H1 (cell line): ENCODE results near the gene DENND2A. TPM values are rescaled to one million over a fixed set of nuclear protein-coding genes. Genes with fewer than 3 reads are reported as not detected.

Experiments
- CTCF ChIA-PET: fragments of 300-600 bp; sonication (Branson Sonifier 250); formaldehyde crosslinking; loops from one replicate; lab custom pipeline; 2021; ENCODE audit not compliant: partially characterized antibody; lab: Charles Lee
- POLR2A ChIA-PET: fragments of 300-600 bp; sonication (Branson Sonifier 250); formaldehyde crosslinking; loops from one replicate; lab custom pipeline; 2021; ENCODE audit warnings: inconsistent platforms; ENCODE audit not compliant: partially characterized antibody; lab: Charles Lee
- DNase-seq, 2 experiments: peaks; one replicate each; pipeline versions ENCODE4 v3.0.0 to v3.0.0-alpha.2; 2010 to 2022; ENCODE audit warnings: low spot score in 2 of 2, low read depth in 1 of 2, mixed read lengths in 1 of 2
- FAIRE-seq: peaks from 2 replicates; lab custom pipeline; 2011; peaks lifted over from hg19 to GRCh38; lab: Jason Lieb, UNC
- H2AFZ ChIP-seq: 2 replicates; pipeline ENCODE4 v1.8.1; 2012; ENCODE audit warnings: low read length, inconsistent platforms
- H2AK5ac ChIP-seq: 2 replicates; pipeline ENCODE4 v1.6.1; 2013; ENCODE audit warnings: low read depth, low read length
- H2BK120ac ChIP-seq: replicated peaks from 2 replicates; pipeline ENCODE3; 2013; ENCODE audit warnings: low read depth, low read length, inconsistent platforms
- H2BK12ac ChIP-seq: 2 replicates; pipeline ENCODE4 v1.6.1; 2013; ENCODE audit warnings: low read depth, low read length
- H2BK15ac ChIP-seq: 2 replicates; pipeline ENCODE4 v1.6.1; 2013; ENCODE audit warnings: low read length
- H2BK20ac ChIP-seq: 2 replicates; pipeline ENCODE4 v1.6.1; 2013; ENCODE audit warnings: low read length
- H2BK5ac ChIP-seq: 2 replicates; pipeline ENCODE4 v1.6.1; 2013; ENCODE audit warnings: low read depth, low read length
- H3K14ac ChIP-seq: 2 replicates; pipeline ENCODE4 v1.6.1; 2013; ENCODE audit warnings: inconsistent platforms; ENCODE audit not compliant: insufficient read length
- H3K18ac ChIP-seq: 2 replicates; pipeline ENCODE4 v1.6.1; 2013; ENCODE audit warnings: low read length; ENCODE audit errors: extremely low read depth
- H3K23ac ChIP-seq: 2 replicates; pipeline ENCODE4 v1.6.1; 2013; ENCODE audit warnings: inconsistent platforms; ENCODE audit not compliant: insufficient read length
- H3K23me2 ChIP-seq: 2 replicates; pipeline ENCODE4 v1.6.1; 2013; ENCODE audit warnings: low read depth, low read length
- H3K27ac ChIP-seq: 2 replicates; pipeline ENCODE4 v1.6.1; 2011; ENCODE audit warnings: low read depth, low read length, inconsistent platforms
- H3K27me3 ChIP-seq, 4 experiments: replicated peaks in 1 of 4; 1 replicate in 1 of 4; 2 replicates in 3 of 4; pipeline versions ENCODE4 v1.6.1 to v1.8.1; 2011 to 2013; ENCODE audit warnings: low read length in 3 of 4, mild to moderate bottlenecking in 3 of 4, inconsistent platforms in 2 of 4, mixed read lengths in 2 of 4, moderate library complexity in 1 of 4; ENCODE audit not compliant: control insufficient read depth in 3 of 4, insufficient read depth in 3 of 4; ENCODE audit errors: extremely low read depth in 1 of 4
- H3K36me3 ChIP-seq, 4 experiments: 2 replicates each; pipeline versions ENCODE4 v1.6.1 to v1.8.1; 2011 to 2013; ENCODE audit warnings: mild to moderate bottlenecking in 4 of 4, low read length in 3 of 4, moderate library complexity in 2 of 4, control low read depth in 1 of 4, inconsistent platforms in 1 of 4; ENCODE audit not compliant: insufficient read depth in 4 of 4, control insufficient read depth in 2 of 4
- H3K4ac ChIP-seq: replicated peaks from 2 replicates; pipeline ENCODE3; 2013; ENCODE audit warnings: low read length, low read depth, mixed read lengths, inconsistent platforms; ENCODE audit not compliant: insufficient read length
- H3K4me1 ChIP-seq, 4 experiments: replicated peaks in 1 of 4; 1 replicate in 1 of 4; 2 replicates in 3 of 4; pipeline versions ENCODE4 v1.6.1 to v1.8.1; 2011 to 2013; ENCODE audit warnings: low read length in 3 of 4, inconsistent platforms in 2 of 4, mixed read lengths in 1 of 4; ENCODE audit not compliant: insufficient read depth in 4 of 4, control insufficient read depth in 3 of 4
- H3K4me2 ChIP-seq, 2 experiments: 2 replicates each; pipeline versions ENCODE4 v1.6.1 to v1.8.1; 2011 to 2013; ENCODE audit warnings: low read depth in 2 of 2, low read length in 2 of 2, control low read depth in 1 of 2, inconsistent platforms in 1 of 2, mild to moderate bottlenecking in 1 of 2; ENCODE audit not compliant: insufficient read depth in 1 of 2
- H3K4me3 ChIP-seq, 4 experiments: fragments of 200-600, 300-600 bp in 1 of 4; sonication (generic), shearing (Covaris generic), sonication (Bioruptor Twin) in 1 of 4; 2 replicates each; pipeline versions ENCODE4 v1.5.1 to v1.8.1; 2011 to 2016; ENCODE audit warnings: low read length in 4 of 4, low read depth in 3 of 4, control low read depth in 2 of 4, inconsistent platforms in 2 of 4, mild to moderate bottlenecking in 2 of 4, mixed read lengths in 1 of 4, moderate library complexity in 1 of 4; ENCODE audit not compliant: insufficient read depth in 2 of 4; ENCODE audit errors: extremely low read depth in 1 of 4
- H3K56ac ChIP-seq: replicated peaks from 2 replicates; pipeline ENCODE3; 2013; ENCODE audit warnings: low read depth, mild to moderate bottlenecking, mixed read lengths, low read length, inconsistent platforms; ENCODE audit not compliant: insufficient read length
- H3K79me1 ChIP-seq: 2 replicates; pipeline ENCODE4 v1.6.1; 2013; ENCODE audit warnings: low read depth, low read length, control low read depth
- H3K79me2 ChIP-seq, 2 experiments: 2 replicates each; pipeline versions ENCODE4 v1.6.1 to v1.8.1; 2012 to 2013; ENCODE audit warnings: low read length in 2 of 2, mild to moderate bottlenecking in 2 of 2, inconsistent platforms in 1 of 2; ENCODE audit not compliant: insufficient read depth in 2 of 2, control insufficient read depth in 1 of 2
- H3K9ac ChIP-seq, 4 experiments: replicated peaks in 1 of 4; 1 replicate in 1 of 4; 2 replicates in 3 of 4; pipeline versions ENCODE4 v1.6.1 to v1.8.1; 2011 to 2013; ENCODE audit warnings: low read depth in 3 of 4, low read length in 3 of 4, control low read depth in 2 of 4, mild to moderate bottlenecking in 2 of 4, moderate library complexity in 2 of 4, inconsistent platforms in 1 of 4; ENCODE audit errors: extremely low read depth in 1 of 4
- H3K9me3 ChIP-seq, 2 experiments: 2 replicates each; pipeline versions ENCODE4 v1.6.1 to v1.8.1; 2012 to 2013; ENCODE audit warnings: mild to moderate bottlenecking in 2 of 2, moderate library complexity in 2 of 2, control low read depth in 1 of 2, inconsistent platforms in 1 of 2, low read depth in 1 of 2, low read length in 1 of 2, mixed read lengths in 1 of 2; ENCODE audit not compliant: insufficient read depth in 2 of 2
- H4K20me1 ChIP-seq, 2 experiments: replicated peaks in 1 of 2; 2 replicates each; pipeline versions ENCODE3 to v1.8.1; 2011 to 2013; ENCODE audit warnings: inconsistent platforms in 2 of 2, low read length in 2 of 2, mild to moderate bottlenecking in 1 of 2; ENCODE audit not compliant: insufficient read depth in 2 of 2, control insufficient read depth in 1 of 2
- H4K5ac ChIP-seq: 2 replicates; pipeline ENCODE4 v1.6.1; 2013; ENCODE audit warnings: low read length, low read depth, mixed read lengths, inconsistent platforms; ENCODE audit not compliant: insufficient read length
- H4K8ac ChIP-seq: 2 replicates; pipeline ENCODE4 v1.8.0; 2013; ENCODE audit warnings: mild to moderate bottlenecking, moderate library complexity, low read length, inconsistent platforms; ENCODE audit not compliant: insufficient read depth; ENCODE audit errors: extremely low read depth
- H4K91ac ChIP-seq: replicated peaks from 2 replicates; pipeline ENCODE3; 2013; ENCODE audit warnings: low read length, mixed read lengths, inconsistent platforms; ENCODE audit not compliant: insufficient read length
- BACH1 ChIP-seq: IDR thresholded peaks from 2 replicates; pipeline ENCODE4 v1.6.1; 2012; ENCODE audit warnings: low read length, improper control_type of control experiment
- BRCA1 ChIP-seq: IDR thresholded peaks from 2 replicates; pipeline ENCODE4 v1.6.1; 2012; ENCODE audit warnings: low read depth, low read length, improper control_type of control experiment
- CBX8 ChIP-seq: fragments of 300-800, 300-1000 bp; sonication (generic); IDR thresholded peaks from 2 replicates; pipeline ENCODE4 v1.7.1; 2016; ENCODE audit warnings: low read depth, low read length, borderline replicate concordance
- EGR1 ChIP-seq: IDR thresholded peaks from 2 replicates; pipeline ENCODE4 v1.6.1; 2011; ENCODE audit warnings: low read depth, low read length, borderline replicate concordance
- GTF2F1 ChIP-seq: IDR thresholded peaks from 2 replicates; pipeline ENCODE4 v1.6.1; 2012; ENCODE audit warnings: low read depth, low read length, improper control_type of control experiment, borderline replicate concordance
- POLR2A ChIP-seq, 2 experiments: IDR thresholded peaks; 1 replicate in 1 of 2; 2 replicates in 1 of 2; pipeline ENCODE4 v1.6.1; 2011; ENCODE audit warnings: low read depth in 2 of 2, low read length in 2 of 2, mild to moderate bottlenecking in 2 of 2; ENCODE audit errors: control extremely low read depth in 1 of 2
- POU5F1 ChIP-seq: IDR thresholded peaks from 2 replicates; pipeline ENCODE4 v1.6.1; 2011; ENCODE audit warnings: low read depth, mild to moderate bottlenecking, low read length, moderate library complexity
- RBBP5 ChIP-seq: IDR thresholded peaks from 2 replicates; pipeline ENCODE4 v1.7.1; 2012; ENCODE audit warnings: low read depth, mild to moderate bottlenecking, inconsistent platforms, low read length, moderate library complexity, borderline replicate concordance
- SIN3A ChIP-seq, 2 experiments: IDR thresholded peaks in 1 of 2; conservative IDR thresholded peaks in 1 of 2; 2 replicates each; pipeline ENCODE4 v1.6.1; 2011 to 2012; ENCODE audit warnings: low read length in 2 of 2, improper control_type of control experiment in 1 of 2, low read depth in 1 of 2, mild to moderate bottlenecking in 1 of 2
- SP1 ChIP-seq: IDR thresholded peaks from 2 replicates; pipeline ENCODE4 v1.6.1; 2011; ENCODE audit warnings: low read depth, low read length
- SRF ChIP-seq: IDR thresholded peaks from 2 replicates; pipeline ENCODE4 v1.6.1; 2011; ENCODE audit warnings: mild to moderate bottlenecking, low read depth, low read length, moderate library complexity
- TAF7 ChIP-seq: optimal IDR thresholded peaks from 2 replicates; pipeline ENCODE3; 2011; ENCODE audit warnings: low read depth, mild to moderate bottlenecking, inconsistent platforms, low read length, moderate library complexity, borderline replicate concordance
- YY1 ChIP-seq: IDR thresholded peaks from 2 replicates; pipeline ENCODE4 v1.6.1; 2011; ENCODE audit warnings: low read depth, mild to moderate bottlenecking, low read length
- WGBS, 2 experiments: shearing (Covaris generic) in 1 of 2; methylation state at CpG; one replicate each; pipeline versions ENCODE4 v1.1.6 to v1.1.7; 2013 to 2015; ENCODE audit warnings: low lambda C conversion rate in 2 of 2, mixed read lengths in 2 of 2, inconsistent platforms in 1 of 2, low coverage in 1 of 2, missing lambda C conversion rate in 1 of 2; ENCODE audit not compliant: insufficient replicate concordance in 2 of 2, insufficient coverage in 1 of 2, insufficient read length in 1 of 2; ENCODE audit errors: extremely low coverage in 1 of 2, missing lambda C conversion rate in 1 of 2; 5-methylcytosine and 5-hydroxymethylcytosine counted together
- polyA plus RNA-seq, 7 experiments: library from polyadenylated mRNA; depleted of rRNA in 3 of 7; stranded (reverse) in 5 of 7; unstranded in 2 of 7; fragments of >200 nt in 5 of 7; fragments of 200-250 nt in 2 of 7; gene quantifications; 1 replicate in 5 of 7; 2 replicates in 1 of 7; 4 replicates in 1 of 7; pipeline versions ENCODE4 v1.2.1 to v1.2.3, GENCODE V29; 2011 to 2013; ENCODE audit warnings: missing spikeins in 2 of 7, mixed read lengths in 2 of 7
- total RNA-seq: library from RNA; stranded (reverse); fragmentation: NEBNext Ultra II Directional; extraction: Animal tissue kit (Norgen Biotek cat#: 25700); gene quantifications from 2 replicates; pipeline ENCODE4 v1.2.1, GENCODE V29; 2021

DENND2A gene
- total and polyA plus RNA-seq, 2 of the 8 experiments (the other 6 are each of a cell fraction or from before 2014, with no cell fraction given), result 5.0 to 13.0 TPM

DNA sequence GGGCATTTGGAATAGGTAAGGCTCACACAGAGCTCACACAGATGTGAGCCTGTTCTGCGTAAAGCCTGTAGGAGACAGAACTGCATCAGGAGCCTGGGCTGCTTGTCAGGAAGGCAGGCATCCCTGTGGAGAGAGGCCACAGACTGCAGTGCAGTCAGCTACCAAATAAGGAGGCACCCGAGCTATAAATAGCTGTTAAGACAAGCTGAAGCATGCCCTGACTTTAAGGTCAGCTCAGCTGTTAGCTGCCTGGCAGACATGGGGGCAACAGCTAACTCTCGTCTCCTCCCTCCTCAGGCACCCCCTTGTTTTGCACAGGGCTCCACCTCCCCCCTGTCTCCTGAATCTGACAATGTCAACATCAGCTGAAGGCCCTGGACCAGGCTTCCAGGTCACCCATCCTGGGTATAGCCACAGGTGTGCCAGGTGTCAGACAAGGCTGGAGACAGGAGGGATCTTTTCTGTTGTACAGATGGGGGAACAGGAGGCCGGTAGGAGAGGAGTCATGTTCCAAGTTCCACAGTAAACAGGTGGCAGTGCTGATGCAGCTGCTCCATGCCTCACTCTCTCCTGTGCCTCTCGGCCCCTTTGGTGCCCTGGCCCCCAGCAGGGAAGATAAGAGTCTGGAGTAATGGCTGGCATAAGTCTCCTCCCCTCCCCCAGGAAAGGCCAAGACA, 133.7 kb downstream of the DENND2A start:
- no peak overlapping the region; the same call in 1 of the 2 replicates for H3K27ac ChIP-seq
- H2BK120ac ChIP-seq, result no peak overlapping the region
- H3K27me3 ChIP-seq, result no peaks in the 10 kb centered on the region
- no peak overlapping the region for H3K9ac ChIP-seq
- no peak overlapping the region for H4K8ac ChIP-seq
- no peak overlapping the region for H3K56ac ChIP-seq
- H4K5ac ChIP-seq, result no peak overlapping the region
- POLR2A ChIA-PET, result interaction anchor here (0.7 to 1.2 kb wide), 2 partner anchors 11 to 29 kb away, joined by 4 to 5 read pairs; no protein-coding TSS in a partner anchor
- FAIRE-seq, result peak; percentile 39
- H3K4me3 ChIP-seq, result no peak overlapping the region
- CTCF ChIA-PET, result interaction anchor here (0.6 to 18.4 kb wide), 6 partner anchors 9 to 167 kb away, joined by 3 to 322 read pairs (median 6); partner anchors contain the start of gene DENND2A
- H3K4me1 ChIP-seq, result peaks cover 5 to 13% (median 5%) of the 10 kb centered on the region in 4 experiments; a peak in 5 of 7 replicates
- H3K4ac ChIP-seq, result no peak overlapping the region
- H3K23ac ChIP-seq, result no peak overlapping the region
- H4K20me1 ChIP-seq, result no peaks in the 10 kb centered on the region
- no peaks in the 10 kb centered on the region for H3K79me2 ChIP-seq
- H2BK15ac ChIP-seq, result no peak overlapping the region
- no peak overlapping the region for H2BK20ac ChIP-seq
- H3K4me2 ChIP-seq, result peak overlapping the region in 1 of 2 experiments; percentile 51; a peak in 2 of 4 replicates
- H2BK5ac ChIP-seq, result peak overlapping the region; percentile 47; the same call in 1 of the 2 replicates
- no peak overlapping the region for H3K14ac ChIP-seq
- 64% methylated on average over 5 of the region's 5 CpGs; no CpG with 5 or more reads in 1 of the 2 experiments for WGBS, 2 experiments
- no peak overlapping the region; the same call in 1 of the 2 replicates for H3K18ac ChIP-seq
- no peaks in the 10 kb centered on the region for H3K23me2 ChIP-seq
- H4K91ac ChIP-seq, result no peak overlapping the region
- H3K79me1 ChIP-seq, result no peaks in the 10 kb centered on the region
- peak overlapping the region; percentile 68; the same call in 1 of the 2 replicates for H2BK12ac ChIP-seq
- no peak overlapping the region for H2AFZ ChIP-seq
- DNase-seq, result peak; percentile 34 to 57
- H2AK5ac ChIP-seq, result no peak overlapping the region
- H3K9me3 ChIP-seq, result no peaks in the 10 kb centered on the region
- H3K36me3 ChIP-seq, result no peaks in the 10 kb centered on the region
- TF ChIP-seq SP1 (no peak), GTF2F1 (no peak), SRF (peak; percentile 63), BACH1 (no peak), RBBP5 (no peak), POU5F1 (no peak), YY1 (0 out of 2 replicates have a peak, but pooled peaks have one; percentile 19), TAF7 (no peak), BRCA1 (no peak), SIN3A (conservative IDR thresholded peaks at IDR 0.05 in 1 of 2, IDR thresholded peaks at IDR 0.05 in 1 of 2; ENCODE audit: low read depth in 1 of 2, low read length in 2 of 2) (peak; percentile 55 to 82; a peak in 1 of 4 replicates), EGR1 (no peak), POLR2A (IDR thresholded peaks at IDR 0.05; ENCODE audit: control extremely low read depth in 1 of 2, low read depth in 2 of 2, low read length in 2 of 2) (no peak), CBX8 (no peak)
